ENCODE data around the gene OMD. TPM values are rescaled to one million over a fixed set of nuclear protein-coding genes. Genes with fewer than 3 reads are reported as not detected.
A peak's percentile ranks its signal among the peaks of the same experiment; 100 is the strongest.

OMD gene
- total RNA-seq, 2 experiments from 2014 or later = not detected

DNA sequence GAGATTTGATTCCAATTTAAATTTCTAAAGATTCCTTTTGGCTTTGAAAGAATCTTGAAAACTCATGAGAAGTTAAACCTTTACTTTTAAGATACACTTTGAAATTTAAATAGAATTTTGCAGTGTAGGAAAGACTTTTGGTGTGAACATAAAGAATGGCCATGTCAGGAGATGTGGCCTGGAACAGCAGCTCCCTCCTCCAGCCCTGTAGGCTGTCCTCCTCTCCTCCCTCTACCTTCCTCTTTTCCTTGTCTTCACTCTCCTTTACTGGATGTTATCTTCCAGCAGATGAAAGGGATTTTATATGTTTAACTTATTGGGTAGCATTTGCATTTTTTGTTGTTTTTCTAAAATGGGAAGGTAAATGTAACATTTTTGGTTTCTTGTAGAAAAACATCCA is 39.1 kb upstream of the OMD start:
- DNase-seq (no peak), ATAC-seq (no peak)
- Mint-ChIP-seq H3K27ac (no peak overlapping the region), H3K9me3 (no peaks in the 10 kb centered on the region), H3K4me1 (ENCODE audit: low read depth) (no peaks in the 10 kb centered on the region), H3K27me3 (no peaks in the 10 kb centered on the region), H3K36me3 (ENCODE audit: low read depth) (no peaks in the 10 kb centered on the region), H3K4me3 (no peak overlapping the region)
- POLR2A ChIA-PET = no interaction called here
- intact Hi-C loops (cut with micrococcal nuclease) = no loop called here
- no peak for TF ChIP-seq CTCF (IDR thresholded peaks at IDR 0.05)
- CTCF ChIA-PET = no interaction called here

DNA sequence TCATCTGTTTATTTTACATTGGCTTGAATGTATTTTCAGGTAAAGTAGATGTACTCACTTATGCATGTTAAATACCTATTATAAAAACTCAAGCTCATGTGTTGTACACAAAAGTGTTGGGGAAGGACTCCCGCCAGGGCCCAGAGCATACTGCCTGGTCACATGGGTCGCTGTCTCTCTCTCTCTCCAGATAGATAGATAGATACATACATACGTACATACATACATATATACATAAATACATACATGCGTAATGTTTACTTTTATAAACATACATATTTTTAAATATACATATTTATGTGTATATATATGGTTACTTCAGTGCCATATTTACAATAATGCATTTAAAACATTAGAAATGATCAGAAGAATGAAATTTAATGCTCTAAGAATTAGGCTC is 33.3 kb upstream of the OMD start:
- CTCF ChIA-PET = no interaction called here
- Mint-ChIP-seq H3K4me3 (no peak overlapping the region), H3K9me3 (no peaks in the 10 kb centered on the region), H3K36me3 (ENCODE audit: low read depth) (no peaks in the 10 kb centered on the region), H3K27me3 (no peaks in the 10 kb centered on the region), H3K4me1 (ENCODE audit: low read depth) (no peaks in the 10 kb centered on the region), H3K27ac (no peak overlapping the region)
- TF ChIP-seq CTCF (IDR thresholded peaks at IDR 0.05) = no peak
- ATAC-seq (no peak), DNase-seq (no peak)
- intact Hi-C loops (cut with micrococcal nuclease) = no loop called here
- POLR2A ChIA-PET = no interaction called here

- no peaks in the 10 kb centered on the region for H3K27me3 Mint-ChIP-seq
- no peak for ATAC-seq
- no peaks in the 10 kb centered on the region for H3K9me3 Mint-ChIP-seq
- no peak overlapping the region for H3K4me3 Mint-ChIP-seq
- H3K36me3 Mint-ChIP-seq (ENCODE audit: low read depth) = no peaks in the 10 kb centered on the region
- ChIA-PET POLR2A (no interaction called here), CTCF (interaction anchor here (0.7 to 1.3 kb wide), 2 partner anchors 17 to 105 kb away, joined by 3 read pairs; no protein-coding TSS in a partner anchor)
- peak; percentile 32 for TF ChIP-seq CTCF (IDR thresholded peaks at IDR 0.05)
- intact Hi-C loops (cut with micrococcal nuclease) = no loop called here
- H3K27ac Mint-ChIP-seq = no peak overlapping the region
- DNase-seq = peak; percentile 16
- H3K4me1 Mint-ChIP-seq (ENCODE audit: low read depth) = no peaks in the 10 kb centered on the region
These were observed 30.9 kb upstream of the OMD start for GRCh38 chr9:92455217-92455616.

GRCh38 chr9:92446536-92446935 is 22.3 kb upstream of the OMD start:
- no peaks in the 10 kb centered on the region for H3K4me1 Mint-ChIP-seq (ENCODE audit: low read depth)
- H3K9me3 Mint-ChIP-seq = no peaks in the 10 kb centered on the region
- H3K4me3 Mint-ChIP-seq = no peak overlapping the region
- ChIA-PET POLR2A (no interaction called here), CTCF (interaction anchor here (1.5 to 1.8 kb wide), 2 partner anchors 10 to 306 kb away, joined by 3 to 5 read pairs; no protein-coding TSS in a partner anchor)
- ATAC-seq (no peak), DNase-seq (no peak)
- no peak for TF ChIP-seq CTCF (IDR thresholded peaks at IDR 0.05)
- no peak overlapping the region for H3K27ac Mint-ChIP-seq
- intact Hi-C loops (cut with micrococcal nuclease) = loop anchor here (10.0 kb wide), 1 partner anchor 122 kb away; the partner anchor contains the start of genes CENPP and NOL8
- H3K27me3 Mint-ChIP-seq = no peaks in the 10 kb centered on the region
- H3K36me3 Mint-ChIP-seq (ENCODE audit: low read depth) = no peaks in the 10 kb centered on the region

DNA sequence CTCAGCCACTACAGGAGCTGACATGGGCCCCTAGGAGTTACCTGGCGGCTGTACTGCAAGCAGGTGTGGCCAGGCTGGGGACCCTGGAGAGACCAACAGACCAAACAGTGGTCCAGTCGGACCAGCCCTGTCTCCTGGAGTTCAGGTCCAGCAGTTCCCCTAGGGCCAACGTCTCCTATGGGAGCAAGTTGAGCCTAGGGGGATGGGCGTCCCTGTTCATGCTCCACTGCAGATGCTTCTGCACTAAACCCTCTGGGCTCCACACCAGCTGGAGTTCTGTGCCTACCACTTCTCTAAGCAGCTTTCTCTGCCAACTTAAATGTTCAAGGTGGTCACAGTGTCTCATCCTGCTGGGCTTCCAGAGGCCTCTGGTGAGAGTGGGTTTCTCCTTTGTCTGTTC is 20.6 kb upstream of the OMD start:
- H3K36me3 Mint-ChIP-seq (ENCODE audit: low read depth) = no peaks in the 10 kb centered on the region

More for the DNA sequence above, 20.6 kb upstream of the OMD start:
- no peak for DNase-seq
- ChIA-PET POLR2A (no interaction called here), CTCF (interaction anchor here (1.8 kb wide), 1 partner anchor 305 kb away, joined by 5 read pairs; no protein-coding TSS in a partner anchor)
- H3K4me3 Mint-ChIP-seq = no peak overlapping the region
- H3K27ac Mint-ChIP-seq = no peak overlapping the region
- no peak for TF ChIP-seq CTCF (IDR thresholded peaks at IDR 0.05)
- ATAC-seq = no peak
- H3K4me1 Mint-ChIP-seq (ENCODE audit: low read depth) = peaks cover 7% of the 10 kb centered on the region
- H3K27me3 Mint-ChIP-seq = no peaks in the 10 kb centered on the region
- no peaks in the 10 kb centered on the region for H3K9me3 Mint-ChIP-seq
- intact Hi-C loops (cut with micrococcal nuclease) = loop anchor here (10.0 kb wide), 1 partner anchor 120 kb away; the partner anchor contains the start of genes CENPP and NOL8

Data from activated CD8-positive, alpha-beta T cell treated with anti-CD3 and anti-CD28 coated beads for 36 hours (primary cell).